WTC11 (cell line): ENCODE results near the gene LITAFD. TPM values are rescaled to one million over a fixed set of nuclear protein-coding genes. Genes with fewer than 3 reads are reported as not detected.

ENCODE experiments used
- ATAC-seq: fragments of 200-7000 bp; cut with Tn5 transposase; 2 replicates; pipeline ENCODE4 v1.10.0; 2021; ENCODE audit warnings: mild to moderate bottlenecking, moderate library complexity
- CTCF ChIA-PET: fragments of 300-600 bp; sonication (Branson Sonifier 250); formaldehyde crosslinking; loops from one replicate; lab custom pipeline; 2021; ENCODE audit warnings: antibody characterized with exemption; lab: Charles Lee
- POLR2A ChIA-PET: fragments of 350-600 bp; sonication (Branson Sonifier 250); formaldehyde crosslinking; loops from one replicate; lab custom pipeline; 2021; ENCODE audit warnings: antibody characterized with exemption; lab: Charles Lee
- DNase-seq: peaks from one replicate; pipeline ENCODE4 v3.0.0; 2021; ENCODE audit warnings: low spot score
- H3K27ac Mint-ChIP-seq: 2 replicates; pipeline ENCODE4 v1.8.0; 2021; ENCODE audit warnings: mixed read lengths
- H3K27me3 Mint-ChIP-seq: 2 replicates; pipeline ENCODE4 v1.8.0; 2021; ENCODE audit warnings: low read depth, mild to moderate bottlenecking, moderate library complexity, mixed read lengths
- H3K36me3 Mint-ChIP-seq: 2 replicates; pipeline ENCODE4 v1.8.0; 2021; ENCODE audit warnings: mixed read lengths
- H3K4me1 Mint-ChIP-seq: 2 replicates; pipeline ENCODE4 v1.8.0; 2022; ENCODE audit warnings: mixed read lengths
- H3K4me3 Mint-ChIP-seq: 2 replicates; pipeline ENCODE4 v1.8.0; 2021; ENCODE audit warnings: mild to moderate bottlenecking, moderate library complexity, mixed read lengths
- H3K9me3 Mint-ChIP-seq: 2 replicates; pipeline ENCODE4 v1.8.0; 2021; ENCODE audit warnings: mixed read lengths
- AFF4 ChIP-seq: sonication (generic); formaldehyde crosslinking; IDR thresholded peaks from 2 replicates; pipeline ENCODE4 v1.8.1; 2023; ENCODE audit warnings: mild to moderate bottlenecking, missing genetic modification reagents, borderline replicate concordance
- ARID4B ChIP-seq: sonication (generic); formaldehyde crosslinking; IDR thresholded peaks from 2 replicates; pipeline ENCODE4 v1.8.0; 2023; ENCODE audit warnings: missing genetic modification reagents, mild to moderate bottlenecking, borderline replicate concordance
- ATF2 ChIP-seq: sonication (generic); formaldehyde crosslinking; IDR thresholded peaks from 2 replicates; pipeline ENCODE4 v1.8.1; 2022; ENCODE audit warnings: low read depth, missing genetic modification reagents, borderline replicate concordance
- CBFB ChIP-seq: sonication (generic); formaldehyde crosslinking; IDR thresholded peaks from 2 replicates; pipeline ENCODE4 v1.8.1; 2022; ENCODE audit warnings: mild to moderate bottlenecking, low read depth, missing genetic modification reagents
- E2F4 ChIP-seq: sonication (generic); formaldehyde crosslinking; IDR thresholded peaks from 2 replicates; pipeline ENCODE4 v1.8.1; 2022; ENCODE audit warnings: low read depth, mild to moderate bottlenecking, moderate library complexity, missing genetic modification reagents, borderline replicate concordance
- ELF4 ChIP-seq: sonication (generic); formaldehyde crosslinking; IDR thresholded peaks from 2 replicates; pipeline ENCODE4 v1.8.1; 2022; ENCODE audit warnings: low read depth, mild to moderate bottlenecking, moderate library complexity, missing genetic modification reagents
- HMGA2 ChIP-seq: fragments of 250-450 bp; sonication (Bioruptor Pico); IDR thresholded peaks from 2 replicates; pipeline ENCODE4 v1.4.0; 2021; ENCODE audit warnings: mild to moderate bottlenecking, moderate library complexity
- IRF2 ChIP-seq: sonication (generic); formaldehyde crosslinking; IDR thresholded peaks from 2 replicates; pipeline ENCODE4 v1.8.0; 2022; ENCODE audit warnings: low read depth, missing genetic modification reagents, borderline replicate concordance
- MAX ChIP-seq: sonication (generic); formaldehyde crosslinking; IDR thresholded peaks from 2 replicates; pipeline ENCODE4 v1.8.0; 2022; ENCODE audit warnings: mild to moderate bottlenecking, missing genetic modification reagents
- MXD4 ChIP-seq: fragments of 250-450 bp; sonication (Bioruptor Pico); IDR thresholded peaks from 2 replicates; pipeline ENCODE4 v1.8.0; 2021; ENCODE audit warnings: mild to moderate bottlenecking, moderate library complexity, borderline replicate concordance
- MYBL2 ChIP-seq: sonication (generic); formaldehyde crosslinking; IDR thresholded peaks from 2 replicates; pipeline ENCODE4 v1.8.1; 2023; ENCODE audit warnings: mild to moderate bottlenecking, moderate library complexity, missing genetic modification reagents
- NR1H2 ChIP-seq: sonication (generic); formaldehyde crosslinking; IDR thresholded peaks from 2 replicates; pipeline ENCODE4 v1.9.0; 2021; ENCODE audit warnings: mild to moderate bottlenecking, moderate library complexity, missing genetic modification reagents
- NR2C2 ChIP-seq: sonication (generic); formaldehyde crosslinking; IDR thresholded peaks from 2 replicates; pipeline ENCODE4 v1.8.0; 2022; ENCODE audit warnings: mild to moderate bottlenecking, missing genetic modification reagents
- SMAD3 ChIP-seq: sonication (generic); formaldehyde crosslinking; IDR thresholded peaks from 2 replicates; pipeline ENCODE4 v1.8.0; 2022; ENCODE audit warnings: missing genetic modification reagents, mild to moderate bottlenecking, borderline replicate concordance
- ZBTB21 ChIP-seq: sonication (generic); formaldehyde crosslinking; IDR thresholded peaks from 2 replicates; pipeline ENCODE4 v1.8.1; 2023; ENCODE audit warnings: mild to moderate bottlenecking, missing genetic modification reagents, borderline replicate concordance
- ZNF232 ChIP-seq: sonication (generic); formaldehyde crosslinking; IDR thresholded peaks from 2 replicates; pipeline ENCODE4 v1.8.0; 2022; ENCODE audit warnings: mild to moderate bottlenecking, missing genetic modification reagents
- ZNF263 ChIP-seq: sonication (generic); formaldehyde crosslinking; IDR thresholded peaks from 2 replicates; pipeline ENCODE4 v1.8.1; 2022; ENCODE audit warnings: low read depth, mild to moderate bottlenecking, moderate library complexity, missing genetic modification reagents
- ZNF281 ChIP-seq: sonication (generic); formaldehyde crosslinking; IDR thresholded peaks from 2 replicates; pipeline ENCODE4 v1.8.0; 2023; ENCODE audit warnings: mild to moderate bottlenecking, missing genetic modification reagents
- ZNF317 ChIP-seq: sonication (generic); formaldehyde crosslinking; IDR thresholded peaks from 2 replicates; pipeline ENCODE4 v1.8.1; 2023; ENCODE audit warnings: low read depth, mild to moderate bottlenecking, moderate library complexity, missing genetic modification reagents, borderline replicate concordance
- ZNF512 ChIP-seq: sonication (generic); formaldehyde crosslinking; IDR thresholded peaks from 2 replicates; pipeline ENCODE4 v1.8.1; 2022; ENCODE audit warnings: missing genetic modification reagents, borderline replicate concordance
- total RNA-seq: library from RNA; stranded (reverse); gene quantifications from 3 replicates; pipeline ENCODE4 v1.2.3, GENCODE V29; 2021

The LITAFD gene
- total RNA-seq, 1 experiment from 2014 or later, result not detected

- Mint-ChIP-seq H3K4me1 (peaks cover 26% of the 10 kb centered on the region), H3K27ac (peak overlapping the region; percentile 59; the same call in 1 of the 2 replicates), H3K36me3 (peaks cover 80% of the 10 kb centered on the region), H3K27me3 (no peaks in the 10 kb centered on the region), H3K4me3 (no peak overlapping the region), H3K9me3 (no peaks in the 10 kb centered on the region)
- TF ChIP-seq SMAD3 (CRISPR knock-in tag), result no peak
- no peak for TF ChIP-seq IRF2 (CRISPR knock-in tag)
- TF ChIP-seq ZNF281 (CRISPR knock-in tag), result no peak
- TF ChIP-seq MYBL2 (CRISPR knock-in tag), result no peak
- TF ChIP-seq ZNF263 (CRISPR knock-in tag), result no peak
- TF ChIP-seq ELF4 (CRISPR knock-in tag), result no peak
- TF ChIP-seq E2F4 (CRISPR knock-in tag), result no peak
- no peak for TF ChIP-seq HMGA2 (CRISPR knock-in tag)
- no peak for TF ChIP-seq CBFB (CRISPR knock-in tag)
- no peak for TF ChIP-seq NR1H2 (CRISPR knock-in tag)
- no peak for TF ChIP-seq MXD4 (CRISPR knock-in tag)
- TF ChIP-seq AFF4, result no peak
- TF ChIP-seq ARID4B, result no peak
- TF ChIP-seq NR2C2 (CRISPR knock-in tag), result no peak
- TF ChIP-seq ZNF232 (CRISPR knock-in tag), result no peak
- TF ChIP-seq ZBTB21 (CRISPR knock-in tag), result no peak
- no peak for TF ChIP-seq ZNF317
- TF ChIP-seq ATF2 (CRISPR knock-in tag), result no peak
- no peak for TF ChIP-seq MAX
- TF ChIP-seq ZNF512 (CRISPR knock-in tag), result no peak
- CTCF ChIA-PET, result interaction anchor here (1.0 to 5.7 kb wide), 4 partner anchors 27 to 124 kb away, joined by 3 to 32 read pairs (median 6); no protein-coding TSS in a partner anchor
- no peak for ATAC-seq
- POLR2A ChIA-PET, result no interaction called here
- no peak for DNase-seq
Observed at GRCh38 chr16:8908810-8909468, 26.8 kb downstream of the LITAFD start.
